Retina (tissue), 1 donor: ENCODE data around the gene GRIK4.

Experiments
- DNase-seq: peaks from one replicate; pipeline ENCODE4 v3.0.0-alpha.2; 2016

GRIK4 gene

DNA sequence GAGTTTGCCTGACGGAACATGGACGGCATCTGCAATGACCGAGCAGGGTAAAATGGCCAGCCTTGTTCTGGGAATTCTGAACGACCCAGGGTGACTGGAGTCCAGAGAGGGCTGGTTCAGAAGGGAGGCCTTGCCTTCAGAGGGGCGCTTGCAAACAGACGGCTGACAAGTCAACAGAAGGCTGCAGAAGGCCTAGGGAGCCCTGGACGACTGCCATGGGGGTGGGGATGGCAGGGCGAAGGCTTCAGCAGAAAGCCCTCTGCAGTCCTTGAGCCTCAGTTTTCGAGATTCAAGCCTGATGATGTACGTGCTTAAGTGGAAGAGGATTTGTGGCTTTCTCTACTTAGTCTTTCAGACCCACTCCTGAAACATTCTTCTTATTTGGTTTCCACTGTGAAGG, 395.2 kb downstream of the GRIK4 start:
- no peak for DNase-seq

DNA sequence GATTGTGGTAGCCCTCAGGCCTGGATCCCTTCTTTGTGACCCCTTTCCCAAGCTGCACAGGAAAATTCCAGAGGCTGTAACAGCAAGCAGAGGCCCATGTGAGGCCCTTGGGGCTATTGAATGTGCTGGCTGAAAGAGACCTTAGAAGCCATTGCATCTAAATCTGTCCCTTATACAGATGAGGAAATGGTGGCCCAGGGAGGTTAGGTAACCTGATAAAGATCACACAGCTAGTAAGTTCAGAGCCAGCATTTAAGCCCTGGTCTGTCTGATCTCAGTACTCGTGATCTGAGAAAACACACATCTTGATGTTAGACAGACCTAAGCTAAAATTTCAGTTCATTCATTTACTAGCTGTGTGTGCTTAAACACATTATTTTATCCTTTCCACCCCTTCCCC, 396.4 kb downstream of the GRIK4 start:
- DNase-seq = no peak

DNA sequence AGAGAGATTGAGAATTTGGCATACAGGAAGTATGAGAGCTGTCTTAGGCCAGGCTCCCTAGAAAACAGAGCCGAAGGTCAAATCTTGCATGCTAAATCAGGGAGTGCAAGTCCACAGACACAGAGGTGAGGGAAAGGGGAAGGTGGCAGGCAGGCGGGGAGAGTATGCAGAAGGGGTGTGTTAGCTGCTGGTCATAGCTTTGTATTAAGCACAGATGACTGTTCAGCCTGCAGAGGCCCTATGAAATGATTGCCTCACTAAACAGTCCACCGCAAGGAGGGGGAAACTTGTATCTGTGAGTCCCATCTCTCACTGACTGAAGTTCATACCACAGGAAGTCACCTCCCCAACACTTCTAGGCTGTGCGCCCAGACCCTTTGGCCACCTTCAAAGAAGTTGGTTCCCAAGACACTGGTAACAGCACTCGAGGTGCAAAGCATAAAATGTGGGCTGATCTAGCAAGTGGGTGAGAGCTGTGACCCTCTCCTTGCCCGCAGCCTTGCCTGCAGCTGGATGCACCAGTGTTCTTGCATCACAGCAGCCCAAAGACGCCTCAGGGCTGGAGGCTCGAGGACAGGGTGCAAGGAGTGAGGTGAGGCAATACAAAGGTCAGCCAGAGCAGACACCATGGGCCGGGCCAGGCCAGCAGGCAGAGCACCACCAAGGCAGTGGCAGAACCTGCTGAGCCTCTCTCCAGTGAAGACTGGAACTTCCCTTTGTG, 397.1 kb downstream of the GRIK4 start:
- DNase-seq = no peak

DNA sequence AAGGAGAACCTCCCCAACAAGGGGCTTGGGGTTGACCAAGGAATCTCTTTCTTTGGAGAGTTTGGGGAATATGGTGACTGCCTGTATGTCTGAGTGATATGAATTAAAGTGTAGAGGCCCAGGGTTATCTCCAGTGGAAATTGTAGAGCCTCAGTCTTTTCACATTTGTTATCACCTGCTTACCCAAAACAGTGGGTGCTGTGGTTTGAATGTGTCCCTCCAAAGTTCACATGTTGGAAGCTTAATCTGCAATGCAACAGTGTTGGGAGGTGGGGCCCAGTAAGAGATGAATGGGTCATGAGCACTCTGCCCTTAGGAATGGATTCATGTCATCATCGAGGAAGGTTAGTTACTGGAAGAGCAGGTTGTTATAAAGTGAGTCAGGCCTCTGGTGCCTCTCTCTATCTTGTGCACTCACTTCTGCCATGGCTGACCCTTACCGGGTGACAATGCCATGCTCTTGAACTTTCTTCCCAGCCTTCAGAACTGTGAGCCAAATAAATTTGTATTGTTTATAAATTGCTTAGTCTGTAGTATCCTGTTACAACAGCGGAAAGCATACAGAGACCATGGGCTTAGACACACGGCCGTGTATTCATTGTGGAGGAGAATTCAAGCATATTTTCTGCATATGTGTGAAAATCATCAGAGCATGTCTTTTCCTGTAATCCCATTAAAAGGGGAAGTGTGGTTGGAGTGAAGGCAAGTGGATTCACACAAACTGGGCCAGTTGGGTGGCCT, 398.3 kb downstream of the GRIK4 start:
- DNase-seq = no peak

DNA sequence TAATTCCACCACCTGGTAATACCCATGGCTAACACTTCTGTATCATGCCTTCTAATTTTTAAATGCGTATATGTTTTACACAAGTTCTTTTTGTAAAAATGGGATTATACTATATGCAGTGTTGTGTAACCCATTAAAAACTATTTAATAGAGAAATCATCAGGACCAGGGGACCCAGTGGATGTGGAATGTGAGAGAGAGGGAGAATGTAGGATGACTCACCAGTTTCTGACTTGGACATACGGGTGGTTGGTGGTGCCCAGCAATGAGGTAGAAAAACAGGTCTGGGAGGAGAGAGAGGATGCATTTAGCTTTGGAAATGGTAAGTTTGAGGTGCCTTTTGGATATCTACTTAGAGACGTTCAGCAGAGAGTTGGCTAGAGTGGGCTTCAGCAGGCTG, 400.4 kb downstream of the GRIK4 start:
- no peak for DNase-seq

DNA sequence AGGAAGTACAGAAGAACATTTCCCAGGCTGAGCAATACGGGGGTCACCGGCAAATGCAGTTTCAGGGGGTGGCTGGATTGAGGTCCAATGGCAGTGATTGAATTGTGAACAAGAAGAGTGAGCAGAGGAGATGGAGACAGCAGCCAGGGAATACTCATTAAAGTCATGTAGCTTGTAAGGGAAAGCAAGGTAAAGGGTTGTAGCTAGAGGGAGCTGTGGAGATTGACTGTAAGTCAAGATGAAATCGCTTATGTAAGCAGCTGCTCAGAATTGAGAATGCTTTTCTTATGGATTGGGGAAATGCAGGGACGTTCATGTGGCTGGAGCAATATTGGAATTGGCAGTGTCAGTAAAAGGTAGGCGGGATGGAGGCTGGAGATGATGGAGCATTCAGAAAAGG, 401.0 kb downstream of the GRIK4 start:
- no peak for DNase-seq

DNA sequence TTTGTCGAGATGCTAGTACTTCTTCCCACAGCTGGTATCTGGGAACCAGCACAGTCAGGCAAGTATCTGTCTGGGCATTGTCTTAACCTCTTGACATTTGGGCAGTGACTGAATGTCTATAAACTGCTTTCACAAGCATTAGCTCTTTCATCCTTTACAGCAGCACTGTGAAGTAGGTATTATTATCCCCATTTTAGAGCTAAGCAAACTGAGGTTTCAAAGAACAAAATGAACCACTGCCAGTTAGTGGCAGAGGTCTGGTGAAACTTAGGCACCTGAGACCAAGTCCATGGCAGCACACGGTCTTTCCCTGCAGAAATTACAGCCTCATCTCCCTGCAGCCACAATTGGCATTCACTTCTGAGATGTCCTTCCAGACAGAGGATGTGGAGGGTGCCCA, 401.4 kb downstream of the GRIK4 start:
- DNase-seq = no peak

DNA sequence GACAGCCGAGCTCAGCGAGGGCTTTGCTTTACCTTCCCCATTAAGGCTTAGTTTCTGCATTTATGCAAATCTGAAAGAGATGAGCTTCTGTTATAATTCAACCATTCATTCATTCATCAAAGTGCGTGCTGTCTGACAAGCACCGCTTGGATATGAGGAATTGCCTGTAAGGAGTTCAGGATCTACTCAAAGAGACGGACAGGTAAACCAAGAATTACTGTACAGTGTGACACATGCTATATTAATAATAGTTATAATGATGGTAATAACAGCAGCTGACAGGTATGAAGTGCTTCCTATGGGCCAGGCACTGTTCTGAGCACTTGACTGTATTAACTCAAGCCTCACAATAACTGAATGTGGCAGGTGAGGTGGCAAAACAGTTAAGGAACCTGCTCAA, 402.5 kb downstream of the GRIK4 start:
- no peak for DNase-seq

DNA sequence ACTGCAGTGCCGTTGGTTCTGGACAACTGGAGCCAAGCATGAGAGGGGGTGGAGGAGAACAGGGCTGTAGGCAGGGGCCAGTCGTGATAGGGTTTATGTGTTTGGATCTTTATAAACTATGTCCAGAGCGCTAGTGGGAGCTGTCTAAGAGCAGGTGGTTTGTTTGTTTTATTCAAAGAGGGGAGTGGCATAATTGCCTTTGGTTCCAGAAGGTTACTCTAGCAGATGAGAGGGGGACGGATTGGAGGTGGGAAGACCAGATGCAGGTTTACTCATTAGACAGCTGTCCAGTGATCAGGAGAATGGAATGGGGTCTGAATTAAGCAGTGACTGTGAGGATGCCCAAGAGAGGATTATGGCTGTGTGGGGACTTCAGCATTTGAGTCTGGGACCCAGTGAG, 403.1 kb downstream of the GRIK4 start:
- DNase-seq = no peak

DNA sequence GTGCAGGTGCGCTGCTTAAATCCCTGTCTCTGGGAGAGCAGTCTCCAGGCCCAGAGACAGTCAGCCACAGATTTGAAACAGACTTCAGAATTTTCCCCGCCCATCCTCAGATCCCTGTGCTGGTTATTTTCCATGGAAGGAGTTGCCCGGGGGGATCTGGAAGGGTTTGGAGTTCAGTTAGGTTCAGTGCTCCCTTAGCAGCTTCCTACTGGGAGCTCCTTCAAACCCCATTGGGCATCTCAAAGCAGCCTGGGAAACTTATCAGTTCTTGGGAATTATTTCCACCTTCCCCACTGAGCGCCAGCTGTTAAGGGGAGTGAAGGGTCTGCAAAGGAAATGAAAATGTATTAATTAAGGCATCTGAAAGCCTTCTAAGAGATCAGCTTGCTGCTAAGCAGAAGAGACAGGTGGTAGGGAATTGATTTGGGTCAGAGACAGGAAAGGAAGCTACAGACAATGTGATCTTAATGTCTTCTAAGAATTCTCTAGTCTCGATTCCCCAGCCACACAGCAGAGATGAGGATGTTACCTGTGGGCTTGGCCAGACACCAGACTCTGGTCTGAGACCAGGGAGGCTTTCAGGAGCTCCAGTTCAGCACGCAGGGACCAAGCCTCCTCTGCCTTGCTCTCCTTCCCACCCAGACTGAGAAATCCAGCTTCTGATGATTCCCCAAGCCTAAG, 406.2 kb downstream of the GRIK4 start:
- DNase-seq = peak; percentile 46

DNA sequence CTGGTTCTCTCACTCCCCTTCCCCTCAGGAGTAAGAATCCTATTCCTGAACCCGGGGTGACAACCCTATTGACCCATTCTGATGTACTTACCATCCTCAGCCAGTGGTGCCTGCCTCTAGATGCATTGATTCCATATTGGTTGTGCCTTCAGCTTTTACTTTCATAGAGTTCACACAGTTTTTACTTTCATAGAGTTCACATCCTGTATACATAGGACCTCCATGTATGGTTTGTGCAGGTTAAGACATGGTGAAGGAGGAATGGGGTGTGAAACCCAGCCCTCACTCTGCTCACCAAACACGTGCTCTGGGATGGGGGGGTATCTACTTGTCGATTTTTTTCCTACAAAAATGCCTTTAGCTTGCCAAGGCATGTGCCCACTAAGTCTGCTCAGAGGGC, 406.7 kb downstream of the GRIK4 start:
- DNase-seq = no peak

DNA sequence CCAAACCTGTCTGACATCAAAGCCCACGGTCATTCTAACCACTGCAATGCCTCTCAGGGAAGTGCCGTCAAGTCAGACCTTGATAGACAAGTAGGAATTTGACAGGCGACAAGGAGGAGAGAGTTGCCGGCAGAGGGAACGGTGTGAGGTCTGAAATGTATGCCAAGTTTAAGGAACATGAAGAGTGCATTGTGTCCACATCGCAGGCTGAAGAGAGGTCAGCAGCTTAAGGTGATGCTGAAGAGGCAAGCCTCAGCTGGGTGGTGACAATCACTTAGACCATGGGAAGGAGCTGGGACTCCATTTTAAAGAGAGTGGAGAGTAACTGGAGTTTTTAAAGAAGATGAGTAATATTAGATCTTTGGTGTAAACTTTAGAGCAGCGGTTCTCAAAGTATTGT, 407.5 kb downstream of the GRIK4 start:
- DNase-seq = no peak

DNA sequence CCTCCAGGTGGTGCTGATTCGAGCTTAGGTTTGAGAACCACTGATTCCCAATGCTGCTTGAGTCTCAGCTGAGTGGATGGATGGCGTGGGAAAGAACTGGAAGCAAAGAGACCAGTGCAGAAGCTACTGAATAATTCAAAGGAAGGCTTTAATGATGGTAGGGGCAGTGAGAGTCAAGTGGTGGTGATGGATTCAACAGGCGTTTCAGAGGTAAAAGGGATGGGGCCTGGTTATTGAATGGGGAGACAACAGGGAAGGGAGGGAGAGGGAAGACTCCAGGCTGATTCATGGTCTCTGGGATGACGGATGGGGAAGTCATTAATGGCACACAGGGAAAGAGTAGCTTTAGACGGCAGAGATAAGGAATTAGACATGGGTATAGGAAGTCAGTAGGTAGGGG, 408.0 kb downstream of the GRIK4 start:
- no peak for DNase-seq

DNA sequence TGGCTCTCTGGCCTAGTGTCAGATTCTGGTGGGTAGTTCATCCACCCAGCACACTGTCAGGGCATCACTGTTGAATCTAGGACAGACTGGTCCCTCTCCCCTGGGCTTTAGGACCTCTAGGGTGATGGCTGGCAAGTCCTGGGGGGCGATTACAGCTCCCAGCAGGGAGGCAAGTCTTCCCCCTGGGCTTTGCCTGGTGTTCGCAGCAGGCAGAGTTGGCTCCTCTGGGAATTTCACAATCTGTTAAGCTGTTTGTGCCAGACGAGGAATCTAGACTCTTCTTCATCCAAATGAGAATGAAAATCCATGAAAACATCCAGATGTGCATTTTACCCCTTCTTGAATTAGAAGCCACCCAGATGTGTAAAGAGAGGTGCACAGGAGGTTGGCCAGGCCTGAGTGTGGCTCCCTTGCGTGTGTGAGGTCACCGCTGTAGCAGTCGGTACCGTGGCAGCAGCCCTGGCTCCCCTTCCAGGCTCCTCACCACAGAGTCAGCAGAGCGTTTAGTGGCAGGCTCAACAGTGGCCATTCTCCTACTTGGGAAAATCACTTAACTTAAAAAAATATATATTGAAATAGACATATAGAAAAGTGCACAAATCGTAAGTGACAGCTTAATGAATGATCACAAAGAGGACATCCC, 412.4 kb downstream of the GRIK4 start:
- DNase-seq = no peak

DNA sequence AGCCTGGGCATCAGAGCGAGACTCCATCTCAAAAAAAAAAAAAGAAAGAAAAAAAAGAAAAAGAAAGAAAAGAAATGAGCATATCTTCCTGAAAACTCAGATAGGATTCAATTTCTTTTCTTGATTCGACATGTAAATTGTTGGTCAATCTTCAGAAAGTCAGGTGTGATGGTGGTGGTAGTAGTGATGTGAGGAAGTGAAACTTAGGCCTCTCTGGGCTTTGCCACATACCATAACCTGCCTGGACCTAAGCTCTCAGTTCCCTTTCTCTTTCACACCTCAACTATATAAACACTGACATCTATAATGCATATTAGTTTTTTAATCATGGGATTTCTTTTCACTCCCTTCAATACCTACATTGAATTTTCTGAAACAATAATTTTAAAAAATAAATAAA, 414.4 kb downstream of the GRIK4 start:
- DNase-seq = no peak

DNA sequence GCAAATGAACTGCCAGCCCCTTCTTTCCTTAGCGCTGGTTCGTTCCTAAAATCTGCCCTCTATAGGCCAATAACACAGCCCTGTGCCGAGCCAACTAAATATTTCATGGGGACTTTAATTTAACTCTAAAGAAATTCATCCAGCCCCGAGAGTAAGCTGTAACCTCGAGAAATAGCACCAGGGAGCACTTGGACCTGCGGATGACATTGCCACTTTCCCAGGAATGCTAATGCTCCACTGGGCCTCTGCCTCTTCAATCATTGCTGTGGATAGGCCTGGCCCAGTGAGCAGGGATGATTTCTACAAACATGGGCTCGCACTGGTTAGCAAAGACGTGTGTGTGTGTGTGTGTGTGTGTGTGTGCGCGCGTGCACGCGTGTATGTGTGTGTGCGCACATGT, 417.1 kb downstream of the GRIK4 start:
- peak; percentile 55 for DNase-seq

DNA sequence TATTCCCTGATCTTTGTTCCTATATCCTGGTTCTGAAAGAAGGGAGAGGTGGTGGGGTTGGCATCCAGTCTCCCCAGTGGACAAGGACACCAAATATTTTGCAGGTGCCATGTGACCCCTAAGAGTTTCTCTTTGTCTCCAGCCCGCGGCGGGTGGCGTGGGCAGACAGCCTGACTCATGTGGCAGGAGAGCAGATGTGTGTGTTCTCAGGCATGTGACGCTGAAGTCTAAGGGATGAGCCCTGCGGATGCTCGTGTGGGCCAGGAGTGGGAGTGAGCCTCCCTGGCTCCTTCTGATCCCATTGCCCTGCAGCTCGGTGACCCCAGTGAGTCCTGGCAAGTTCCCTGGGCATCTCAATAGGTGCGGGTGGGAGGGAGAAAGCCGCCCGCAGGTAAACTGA, 417.5 kb downstream of the GRIK4 start:
- DNase-seq = peak; percentile 49

DNA sequence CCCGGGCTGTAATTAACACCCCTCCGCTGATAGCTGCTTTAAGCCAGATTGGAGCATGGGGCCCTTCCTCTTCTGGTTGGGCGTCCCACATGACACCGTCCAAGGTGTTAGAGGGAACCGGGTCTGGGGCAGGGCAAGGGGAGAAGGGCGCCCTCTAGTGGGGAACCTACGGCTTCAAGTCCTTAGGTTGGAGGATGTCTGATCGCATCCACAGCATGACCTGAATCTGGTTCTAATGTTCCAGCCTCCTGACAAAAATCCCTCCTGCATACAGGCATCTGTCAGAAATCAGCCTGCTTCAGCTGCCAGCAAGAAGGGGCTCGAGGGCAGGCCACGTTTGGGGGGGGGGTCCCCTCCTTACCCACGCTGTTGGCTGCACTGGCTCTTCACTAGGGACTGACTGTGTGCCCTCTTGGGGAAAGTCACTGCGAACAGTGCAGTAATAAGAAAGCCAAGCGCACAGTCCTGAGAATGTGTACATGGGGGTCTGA, 418.2 kb downstream of the GRIK4 start:
- no peak for DNase-seq

DNA sequence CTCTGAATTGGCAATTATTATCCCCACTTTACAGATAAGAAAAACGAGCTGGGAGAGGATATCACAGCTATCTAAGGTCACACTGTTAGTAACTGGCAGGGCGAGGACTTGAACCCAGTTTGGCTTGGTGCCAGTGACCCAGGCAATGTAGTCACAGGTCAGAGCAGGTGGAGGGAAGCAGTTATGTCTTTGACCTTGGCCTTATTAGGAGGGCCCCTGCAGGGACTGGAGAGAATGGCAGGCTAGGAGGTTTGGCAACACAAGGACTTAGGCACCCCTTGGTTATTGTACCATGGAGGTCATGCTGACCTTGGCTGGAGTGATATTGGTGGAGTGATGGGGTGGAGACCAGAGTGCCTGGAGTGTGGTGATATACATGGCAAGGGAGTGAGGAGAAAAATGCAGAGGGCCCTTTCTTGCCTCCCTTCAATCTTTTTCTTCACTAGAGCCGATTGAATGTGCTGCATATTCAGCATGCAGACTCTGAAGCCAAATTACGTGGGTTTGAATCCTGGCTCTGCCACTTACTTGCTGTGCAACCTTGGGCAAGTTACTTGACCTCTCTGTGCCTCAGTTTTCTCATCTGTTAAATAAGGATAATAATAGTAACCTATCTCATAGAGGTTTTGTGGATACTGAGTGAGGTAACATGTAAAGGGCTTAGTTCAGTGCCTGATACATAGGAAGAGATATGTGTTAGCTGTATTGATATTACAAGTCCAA, 419.7 kb downstream of the GRIK4 start:
- no peak for DNase-seq

DNA sequence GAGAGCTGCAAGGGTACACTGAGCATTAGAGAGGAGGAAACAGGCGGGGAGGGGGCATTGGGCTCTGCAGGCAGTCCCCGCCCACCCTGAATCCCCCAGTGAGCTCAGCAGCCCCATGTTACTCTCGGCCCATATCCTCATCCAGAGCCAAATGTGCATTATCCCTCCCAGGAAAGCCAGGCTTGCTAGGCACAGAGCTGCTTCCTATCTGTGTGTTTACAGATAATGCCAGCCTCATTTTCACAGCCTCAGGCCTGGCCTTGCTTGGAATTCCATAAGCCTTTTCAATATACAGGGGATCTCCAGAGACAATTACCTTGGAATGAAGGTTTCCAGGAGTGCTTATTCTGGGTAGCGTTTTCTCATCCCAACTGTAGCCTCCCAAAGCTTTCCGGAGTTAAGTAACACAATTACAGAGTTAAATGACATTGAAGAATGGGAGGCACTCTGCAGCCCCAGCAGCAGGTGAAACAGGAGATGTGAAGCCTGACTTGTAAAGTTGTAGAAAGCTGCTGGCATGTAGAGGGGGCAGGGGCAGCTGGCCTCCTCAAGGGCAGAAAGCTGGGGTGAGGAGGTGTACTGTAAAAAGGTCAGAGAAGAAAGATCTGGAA, 420.9 kb downstream of the GRIK4 start:
- DNase-seq = no peak

DNA sequence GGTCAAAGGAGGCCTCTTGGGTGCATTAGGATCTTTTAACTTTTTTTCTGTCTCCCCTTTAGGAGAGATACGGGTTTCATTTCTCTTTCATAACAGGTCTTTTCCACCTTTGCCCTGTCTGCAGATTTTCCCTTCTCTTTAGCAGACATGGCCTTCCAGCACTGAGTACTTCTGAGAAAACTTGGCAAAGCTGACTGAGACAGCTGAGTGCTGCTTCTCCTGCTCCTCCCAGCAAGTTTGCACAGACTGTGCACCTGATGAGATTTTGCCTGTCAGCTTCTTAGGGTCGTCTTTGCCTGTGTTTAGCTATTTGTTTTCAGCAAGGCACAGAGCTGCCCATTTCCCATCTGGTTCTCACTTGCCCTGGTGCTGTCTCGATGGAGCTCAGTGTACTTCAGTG, 424.8 kb downstream of the GRIK4 start:
- no peak for DNase-seq

DNA sequence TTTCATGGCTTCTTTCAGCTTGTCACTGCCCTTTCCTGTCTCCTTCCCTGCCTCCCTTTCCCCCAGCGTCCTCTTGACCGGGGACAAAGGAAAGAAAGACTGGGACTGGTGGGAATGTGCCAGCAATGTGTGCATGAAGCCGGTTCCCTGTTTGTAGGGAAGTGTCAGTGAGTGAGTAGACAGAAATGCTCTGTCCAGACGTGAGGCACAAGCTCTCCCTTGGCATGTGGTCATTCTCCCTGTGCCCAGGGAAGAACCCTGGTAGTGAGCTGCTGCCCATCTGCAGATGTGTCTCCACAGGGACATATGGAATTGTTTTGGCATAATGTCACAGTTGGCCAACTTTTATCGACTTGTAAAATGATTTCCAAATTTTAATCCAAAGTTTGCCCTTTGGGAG, 426.0 kb downstream of the GRIK4 start:
- DNase-seq = no peak
